ENCODE measurements around the gene CACNB4. TPM values are rescaled to one million over a fixed set of nuclear protein-coding genes. Genes with fewer than 3 reads are reported as not detected.

Gene CACNB4
- total RNA-seq, 2 donors from 2014 or later: 0.93 to 0.95 TPM

- TF ChIP-seq CTCF (conservative IDR thresholded peaks at IDR 0.05): no peak
- Mint-ChIP-seq H3K4me1 (peaks cover 1% of the 10 kb centered on the region), H3K4me3 (no peak overlapping the region), H3K36me3 (ENCODE audit: low read depth) (no peaks in the 10 kb centered on the region), H3K27me3 (ENCODE audit: insufficient read depth) (no peaks in the 10 kb centered on the region), H3K27ac (no peak overlapping the region), H3K9me3 (no peaks in the 10 kb centered on the region)
- 91 to 93% methylated on average over 2 of the region's 2 CpGs for WGBS, 2 experiments (ENCODE audit: insufficient coverage in 1 of 2, insufficient read length in 1 of 2)
- no peak overlapping the region for H3K9ac ChIP-seq (ENCODE audit: extremely low read depth, low read length, poor library complexity, severe bottlenecking)
- no peaks in the 10 kb centered on the region for H3K4me1 ChIP-seq (ENCODE audit: control insufficient read depth, insufficient read depth, low read length)
- H3K36me3 ChIP-seq (ENCODE audit: control insufficient read depth, insufficient read depth, low read length): no peaks in the 10 kb centered on the region
- H3K27ac ChIP-seq (ENCODE audit: low read depth, low read length): no peak overlapping the region
- H3K4me3 ChIP-seq (ENCODE audit: low read length): no peak overlapping the region
- H3K27me3 ChIP-seq (ENCODE audit: control insufficient read depth, insufficient read depth, low read length, poor library complexity, severe bottlenecking): no peaks in the 10 kb centered on the region
- H3K9me3 ChIP-seq (ENCODE audit: control insufficient read depth, low read length): no peaks in the 10 kb centered on the region
- DNase-seq: no peak
Observed at GRCh38 chr2:151984424-151985083, 114.3 kb downstream of the CACNB4 start.

GRCh38 chr2:151983221-151983620 is 115.6 kb downstream of the CACNB4 start:
- Mint-ChIP-seq H3K4me3 (no peak overlapping the region), H3K36me3 (ENCODE audit: low read depth) (no peaks in the 10 kb centered on the region), H3K9me3 (no peaks in the 10 kb centered on the region), H3K27ac (no peak overlapping the region), H3K27me3 (ENCODE audit: insufficient read depth) (no peaks in the 10 kb centered on the region), H3K4me1 (peaks cover 2% of the 10 kb centered on the region)
- H3K4me1 ChIP-seq (ENCODE audit: control insufficient read depth, insufficient read depth, low read length): no peaks in the 10 kb centered on the region
- H3K36me3 ChIP-seq (ENCODE audit: control insufficient read depth, insufficient read depth, low read length): no peaks in the 10 kb centered on the region
- TF ChIP-seq CTCF (conservative IDR thresholded peaks at IDR 0.05): no peak
- H3K9ac ChIP-seq (ENCODE audit: extremely low read depth, low read length, poor library complexity, severe bottlenecking): no peak overlapping the region
- WGBS, 2 experiments (ENCODE audit: insufficient coverage in 1 of 2, insufficient read length in 1 of 2): 74% methylated on average over 2 of the region's 2 CpGs; no CpG with 5 or more reads in 1 of the 2 experiments
- H3K4me3 ChIP-seq (ENCODE audit: low read length): no peak overlapping the region
- DNase-seq: no peak
- no peak overlapping the region for H3K27ac ChIP-seq (ENCODE audit: low read depth, low read length)
- H3K27me3 ChIP-seq (ENCODE audit: control insufficient read depth, insufficient read depth, low read length, poor library complexity, severe bottlenecking): no peaks in the 10 kb centered on the region
- H3K9me3 ChIP-seq (ENCODE audit: control insufficient read depth, low read length): no peaks in the 10 kb centered on the region

GRCh38 chr2:151981886-151982285 is 117.0 kb downstream of the CACNB4 start:
- H3K27ac Mint-ChIP-seq: no peak overlapping the region
- H3K4me1 ChIP-seq (ENCODE audit: control insufficient read depth, insufficient read depth, low read length): no peaks in the 10 kb centered on the region
- H3K36me3 ChIP-seq (ENCODE audit: control insufficient read depth, insufficient read depth, low read length): no peaks in the 10 kb centered on the region
- H3K27ac ChIP-seq (ENCODE audit: low read depth, low read length): no peak overlapping the region
- H3K9ac ChIP-seq (ENCODE audit: extremely low read depth, low read length, poor library complexity, severe bottlenecking): no peak overlapping the region
- WGBS, 2 experiments (ENCODE audit: insufficient coverage in 1 of 2, insufficient read length in 1 of 2): 100% methylated on average over 1 of the region's 1 CpG
- no peaks in the 10 kb centered on the region for H3K27me3 ChIP-seq (ENCODE audit: control insufficient read depth, insufficient read depth, low read length, poor library complexity, severe bottlenecking)
- H3K4me1 Mint-ChIP-seq: peaks cover 2% of the 10 kb centered on the region
- no peaks in the 10 kb centered on the region for H3K36me3 Mint-ChIP-seq (ENCODE audit: low read depth)
- no peaks in the 10 kb centered on the region for H3K27me3 Mint-ChIP-seq (ENCODE audit: insufficient read depth)
- DNase-seq: no peak
- no peak overlapping the region for H3K4me3 ChIP-seq (ENCODE audit: low read length)
- TF ChIP-seq CTCF (conservative IDR thresholded peaks at IDR 0.05): no peak
- H3K4me3 Mint-ChIP-seq: no peak overlapping the region
- H3K9me3 Mint-ChIP-seq: no peaks in the 10 kb centered on the region
- no peaks in the 10 kb centered on the region for H3K9me3 ChIP-seq (ENCODE audit: control insufficient read depth, low read length)

All from endodermal cell (in vitro differentiated cells).